Ovary (tissue), 9 donors: ENCODE data around the gene MAST1. TPM values are rescaled to one million over a fixed set of nuclear protein-coding genes. Genes with fewer than 3 reads are reported as not detected.
A peak's percentile ranks its signal among the peaks of the same experiment; 100 is the strongest.

Experiments used
- DNase-seq, 5 donors: peaks; one replicate each; pipeline ENCODE4 v3.0.0-alpha.2; 2019 to 2020
- H3K27ac ChIP-seq, 2 donors: fragments of 200-600 bp; one replicate each; pipeline versions ENCODE4 v1.5.1 to v1.8.0; 2019 to 2022
- H3K27me3 ChIP-seq: fragments of 200-600 bp; one replicate; pipeline ENCODE4 v1.8.0; 2022
- H3K36me3 ChIP-seq: fragments of 200-600 bp; sonication (generic); one replicate; pipeline ENCODE4 v1.5.1; 2019
- H3K4me1 ChIP-seq: one replicate; pipeline ENCODE4 v1.8.1; 2013; ENCODE audit warnings: mild to moderate bottlenecking, moderate library complexity; ENCODE audit not compliant: insufficient read depth
- H3K4me3 ChIP-seq: fragments of 200-600 bp; sonication (generic); one replicate; pipeline ENCODE4 v1.5.1; 2017
- H3K9me3 ChIP-seq, 2 donors: fragments of 200-600 bp in 1 of 2; sonication (generic) in 1 of 2; one replicate each; pipeline versions ENCODE4 v1.5.1 to v1.8.1; 2013 to 2019; ENCODE audit warnings: mild to moderate bottlenecking in 1 of 2, moderate library complexity in 1 of 2
- EP300 ChIP-seq: sonication (generic); formaldehyde crosslinking; IDR thresholded peaks from one replicate; pipeline ENCODE4 v1.6.1; 2017; ENCODE audit warnings: antibody characterized with exemption
- POLR2A ChIP-seq: fragments of 450-650 bp; IDR thresholded peaks from one replicate; pipeline ENCODE4 v1.6.1; 2017; ENCODE audit warnings: antibody characterized with exemption, mild to moderate bottlenecking, moderate library complexity
- WGBS, 3 donors: extraction: QIAGEN DNeasy Blood & Tissue Kit in 1 of 3; methylation state at CpG; one replicate each; pipeline versions ENCODE4 v1.1.5 to v1.1.7; 2013 to 2017; 5-methylcytosine and 5-hydroxymethylcytosine counted together
- intact Hi-C, 4 donors: fragments of 100-400 bp; cut with DNase I; formaldehyde crosslinking; loops; one replicate each; pipeline versions ENCODE4 v1.11.0 to v1.15.1; 2022 to 2023
- polyA plus RNA-seq, 2 donors: library from polyadenylated mRNA; stranded (reverse); fragments of 200-250 nt in 1 of 2; fragments of 350-450 nt in 1 of 2; fragmentation: Illumina TruSeq in 1 of 2; extraction: RNeasy Lipid Tissue Mini Kit (QIAGEN cat#74804) in 1 of 2; gene quantifications; one replicate each; pipeline ENCODE4 v1.2.3, GENCODE V29; 2013 to 2014
- total RNA-seq, 7 donors: library from RNA; depleted of rRNA in 2 of 7; stranded (reverse); fragments of >200 nt in 2 of 7; fragmentation: NEBNext Ultra II Directional in 3 of 7; extraction: Animal tissue kit (Norgen Biotek cat#: 25700) in 3 of 7; gene quantifications; one replicate each; pipeline versions ENCODE4 v1.1.0 to v1.2.4, GENCODE V29; 2016 to 2023
- TF ChIP-seq, protein P1 (sequence below), 3 donors: fragments of 450-650 bp in 2 of 3; fragments of 200-600 bp in 1 of 3; IDR thresholded peaks; one replicate each; pipeline versions ENCODE4 v1.5.1 to v1.8.0; 2016 to 2022; ENCODE audit warnings: antibody characterized with exemption in 3 of 3, mild to moderate bottlenecking in 1 of 3
- donor health status: DM: no; HTN: no; CAD: no; lungs with moderate emphysema.
- donor health status: DM: no; HTN: no; CAD: no.
- donor health status: Bipolar disorder and iron deficiency.
- donor health status: DM: yes; HTN: yes; CAD: no.
- donor health status: DM: no; HTN: no; CAD: no.
- donor health status: DM: yes; HTN: yes; CAD: no.

The MAST1 gene
- total and polyA plus RNA-seq, 9 donors: 0.25 to 2.4 (median 1.1) TPM

DNA sequence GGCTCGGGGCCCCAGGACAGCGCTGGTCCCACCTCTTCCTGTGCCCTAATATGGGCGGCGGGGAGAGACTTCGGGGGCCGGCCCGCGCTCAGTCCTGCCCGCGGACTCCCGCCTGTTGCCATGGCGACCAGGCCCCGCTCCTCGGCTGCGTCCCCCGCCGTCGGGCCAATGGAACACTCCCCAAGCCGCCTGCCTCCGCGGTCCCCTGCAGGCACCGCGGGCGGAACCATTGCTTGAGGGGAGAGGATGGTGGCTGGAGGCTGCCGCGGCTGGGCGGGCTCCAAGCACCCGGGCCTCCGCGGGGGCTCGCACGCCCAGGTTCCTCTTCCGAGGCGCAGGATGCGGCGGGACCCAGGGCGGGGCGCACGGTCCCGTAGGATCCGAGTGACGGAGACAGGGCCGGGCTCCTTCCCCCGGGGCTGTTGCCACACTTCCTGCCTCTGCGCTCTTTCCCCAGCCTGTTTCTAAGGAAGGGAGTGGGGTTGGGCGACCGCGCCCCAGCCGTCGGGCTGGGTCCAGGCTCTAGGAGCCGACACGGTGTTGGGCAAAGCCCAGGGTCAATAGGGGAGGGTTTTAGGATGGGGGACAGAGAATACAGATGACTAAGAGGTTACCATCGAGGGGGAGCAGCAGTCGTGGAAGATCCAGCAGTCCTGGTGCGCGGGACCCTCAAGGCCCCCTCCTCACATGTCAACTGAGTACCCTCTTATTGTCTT, 48.3 kb upstream of the MAST1 start:
- no peaks in the 10 kb centered on the region for H3K27me3 ChIP-seq
- H3K4me1 ChIP-seq: peaks cover 8% of the 10 kb centered on the region

DNA sequence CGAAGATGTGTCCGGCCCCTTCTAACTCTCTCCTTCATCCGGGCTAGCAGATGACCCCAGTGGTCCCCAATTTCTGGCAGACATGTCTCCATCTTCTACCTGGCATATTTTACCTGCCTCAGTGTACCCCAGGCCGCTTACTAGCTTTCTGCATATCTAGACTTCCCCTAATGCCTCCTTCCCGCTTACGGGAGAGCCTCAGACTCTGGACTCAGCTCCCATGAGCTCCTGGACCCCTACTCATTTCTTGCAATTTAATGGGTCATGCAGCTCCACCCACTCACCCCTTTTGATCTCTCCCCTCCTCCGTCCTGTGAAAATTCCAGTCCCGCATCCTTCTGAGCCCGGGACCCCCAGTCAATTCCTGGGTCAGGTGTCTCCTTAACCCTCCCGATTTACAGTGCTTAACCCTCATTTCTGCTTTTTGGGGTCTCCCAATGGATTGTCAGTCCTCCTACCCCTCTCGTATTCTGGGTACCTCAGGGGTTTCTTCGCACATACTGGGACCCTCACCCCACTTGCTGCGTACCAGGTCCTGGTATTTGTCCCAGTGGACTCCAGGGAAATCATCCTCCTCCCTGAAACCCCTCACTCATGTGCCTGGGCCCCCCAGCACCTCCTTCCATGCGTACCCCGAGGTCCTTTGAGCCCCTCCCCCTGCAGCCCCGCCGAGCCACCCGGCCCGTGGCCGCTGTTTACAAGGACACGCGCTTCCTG, 47.5 kb upstream of the MAST1 start:
- no peaks in the 10 kb centered on the region for H3K27me3 ChIP-seq
- peak in 4 of 5 donors; percentile 41 to 56 (median 53) for DNase-seq

More for the DNA sequence above, 48.3 kb upstream of the MAST1 start:
- Histone ChIP-seq H3K4me3 (peak overlapping the region; percentile 80), H3K27ac (peak overlapping the region; percentile 95 to 99), H3K9me3 (no peaks in the 10 kb centered on the region), H3K36me3 (no peaks in the 10 kb centered on the region)
- WGBS, 3 donors: 0 to 1% (median 1%) methylated on average over 54 to 56 of the region's 56 CpGs
- intact Hi-C loops: loop anchor here in 1 of 4 donors (10.0 kb wide), 1 partner anchor 1055 kb away; no protein-coding TSS in a partner anchor
- peak; percentile 97 to 99 (median 98) for DNase-seq
- TF ChIP-seq EP300: peak; percentile 58
- TF ChIP-seq POLR2A: peak; percentile 95
- TF ChIP-seq, protein P1, sequence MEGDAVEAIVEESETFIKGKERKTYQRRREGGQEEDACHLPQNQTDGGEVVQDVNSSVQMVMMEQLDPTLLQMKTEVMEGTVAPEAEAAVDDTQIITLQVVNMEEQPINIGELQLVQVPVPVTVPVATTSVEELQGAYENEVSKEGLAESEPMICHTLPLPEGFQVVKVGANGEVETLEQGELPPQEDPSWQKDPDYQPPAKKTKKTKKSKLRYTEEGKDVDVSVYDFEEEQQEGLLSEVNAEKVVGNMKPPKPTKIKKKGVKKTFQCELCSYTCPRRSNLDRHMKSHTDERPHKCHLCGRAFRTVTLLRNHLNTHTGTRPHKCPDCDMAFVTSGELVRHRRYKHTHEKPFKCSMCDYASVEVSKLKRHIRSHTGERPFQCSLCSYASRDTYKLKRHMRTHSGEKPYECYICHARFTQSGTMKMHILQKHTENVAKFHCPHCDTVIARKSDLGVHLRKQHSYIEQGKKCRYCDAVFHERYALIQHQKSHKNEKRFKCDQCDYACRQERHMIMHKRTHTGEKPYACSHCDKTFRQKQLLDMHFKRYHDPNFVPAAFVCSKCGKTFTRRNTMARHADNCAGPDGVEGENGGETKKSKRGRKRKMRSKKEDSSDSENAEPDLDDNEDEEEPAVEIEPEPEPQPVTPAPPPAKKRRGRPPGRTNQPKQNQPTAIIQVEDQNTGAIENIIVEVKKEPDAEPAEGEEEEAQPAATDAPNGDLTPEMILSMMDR (IDR thresholded peaks at IDR 0.05): no peak

GRCh38 chr19:12791345-12792050, 46.8 kb upstream of the MAST1 start, which contains the start of gene JUNB:
Gene JUNB (plus strand): TSS chr19:12791486. CDS start chr19:12791772, 286 bp downstream.
- intact Hi-C loops: no loop called here
- Histone ChIP-seq H3K4me1 (peaks cover 8% of the 10 kb centered on the region), H3K9me3 (no peaks in the 10 kb centered on the region)

More for the DNA sequence above, 47.5 kb upstream of the MAST1 start:
- no peaks in the 10 kb centered on the region for H3K36me3 ChIP-seq
- 2 to 3% (median 2%) methylated on average over 22 of the region's 22 CpGs for WGBS, 3 donors
- H3K9me3 ChIP-seq: no peaks in the 10 kb centered on the region
- no peak for TF ChIP-seq POLR2A
- TF ChIP-seq, protein P1 (IDR thresholded peaks at IDR 0.05): no peak
- TF ChIP-seq EP300: no peak
- peaks cover 8% of the 10 kb centered on the region for H3K4me1 ChIP-seq
- intact Hi-C loops: no loop called here
- H3K4me3 ChIP-seq: peak overlapping the region; percentile 80
- H3K27ac ChIP-seq: peak overlapping the region; percentile 95 to 99

More at GRCh38 chr19:12791345-12792050, 46.8 kb upstream of the MAST1 start, which contains the start of gene JUNB:
- WGBS, 3 donors: 0% methylated on average over 49 to 73 of the region's 73 CpGs
- H3K4me3 ChIP-seq: peak within 1 kb of the TSS; percentile 80
- peak; percentile 98 to 99 (median 98) for DNase-seq
- H3K27ac ChIP-seq: peak within 1 kb of the TSS; percentile 95 to 99
- no peaks in the 10 kb centered on the region for H3K36me3 ChIP-seq
- TF ChIP-seq EP300 (peak; percentile 99), POLR2A (peak; percentile 100)
- TF ChIP-seq, protein P1 (IDR thresholded peaks at IDR 0.05): peak; percentile 1 to 31 (median 9)
- no peaks in the 10 kb centered on the region for H3K27me3 ChIP-seq
